Liver (tissue), 9 donors: ENCODE results near the gene SAMD4B. TPM values are rescaled to one million over a fixed set of nuclear protein-coding genes. Genes with fewer than 3 reads are reported as not detected.

Experiments used
- DNase-seq: peaks from one replicate; pipeline ENCODE4 v3.0.0-alpha.2; 2017; ENCODE audit warnings: low spot score
- H3K27ac ChIP-seq, 2 donors: one replicate each; pipeline ENCODE4 v1.7.0; 2013; ENCODE audit warnings: inconsistent platforms in 2 of 2, low read length in 2 of 2, control low read depth in 1 of 2, low read depth in 1 of 2, mild to moderate bottlenecking in 1 of 2
- H3K27me3 ChIP-seq, 4 donors: one replicate each; pipeline versions ENCODE4 v1.6.1 to v1.7.0; 2013; ENCODE audit warnings: low read length in 3 of 4, inconsistent platforms in 1 of 4, mild to moderate bottlenecking in 1 of 4, moderate library complexity in 1 of 4; ENCODE audit not compliant: control insufficient read depth in 4 of 4, insufficient read depth in 4 of 4
- H3K36me3 ChIP-seq, 4 donors: one replicate each; pipeline versions ENCODE4 v1.6.1 to v1.7.0; 2013; ENCODE audit warnings: low read length in 3 of 4, mild to moderate bottlenecking in 3 of 4, low read depth in 1 of 4, moderate library complexity in 1 of 4; ENCODE audit not compliant: control insufficient read depth in 4 of 4, insufficient read depth in 3 of 4
- H3K4me1 ChIP-seq, 4 donors: one replicate each; pipeline versions ENCODE4 v1.6.1 to v1.7.0; 2013; ENCODE audit warnings: low read length in 3 of 4, mild to moderate bottlenecking in 3 of 4, moderate library complexity in 1 of 4; ENCODE audit not compliant: control insufficient read depth in 4 of 4, insufficient read depth in 4 of 4
- H3K4me3 ChIP-seq, 3 donors: one replicate each; pipeline versions ENCODE4 v1.6.1 to v1.7.0; 2013; ENCODE audit warnings: low read length in 3 of 3, control low read depth in 1 of 3, low read depth in 1 of 3, mild to moderate bottlenecking in 1 of 3
- H3K9ac ChIP-seq, 2 donors: one replicate each; pipeline ENCODE4 v1.7.0; 2013; ENCODE audit warnings: low read length in 2 of 2, mild to moderate bottlenecking in 2 of 2, moderate library complexity in 2 of 2, control low read depth in 1 of 2, low read depth in 1 of 2
- H3K9me3 ChIP-seq, 4 donors: one replicate each; pipeline versions ENCODE4 v1.6.1 to v1.7.0; 2013; ENCODE audit warnings: low read length in 3 of 4; ENCODE audit not compliant: control insufficient read depth in 4 of 4
- ATF3 ChIP-seq: IDR thresholded peaks from 2 replicates; pipeline ENCODE4 v1.6.1; 2016; ENCODE audit warnings: antibody characterized with exemption
- CTCF ChIP-seq: fragments of 150-350 bp; IDR thresholded peaks from 2 replicates; pipeline ENCODE4 v1.5.1; 2017; ENCODE audit warnings: improper control_type of control experiment, low read depth, low read length; ENCODE audit not compliant: missing input control
- FOXA1 ChIP-seq: IDR thresholded peaks from 2 replicates; pipeline ENCODE4 v1.6.1; 2016; ENCODE audit warnings: antibody characterized with exemption
- FOXA2 ChIP-seq: IDR thresholded peaks from 2 replicates; pipeline ENCODE4 v1.6.1; 2016; ENCODE audit warnings: antibody characterized with exemption
- GABPA ChIP-seq, 2 donors: IDR thresholded peaks in 1 of 2; conservative IDR thresholded peaks in 1 of 2; 2 replicates each; pipeline ENCODE4 v1.6.1; 2016; ENCODE audit warnings: antibody characterized with exemption in 2 of 2, mild to moderate bottlenecking in 1 of 2, moderate library complexity in 1 of 2
- HNF4A ChIP-seq, 2 donors: conservative IDR thresholded peaks; 2 replicates each; pipeline ENCODE4 v1.6.1; 2016; ENCODE audit warnings: antibody characterized with exemption in 2 of 2, mild to moderate bottlenecking in 2 of 2
- HNF4G ChIP-seq: IDR thresholded peaks from 2 replicates; pipeline ENCODE4 v1.6.1; 2016; ENCODE audit warnings: antibody characterized with exemption
- JUND ChIP-seq, 2 donors: IDR thresholded peaks; 2 replicates each; pipeline ENCODE4 v1.6.1; 2016; ENCODE audit warnings: antibody characterized with exemption in 2 of 2
- MAX ChIP-seq: IDR thresholded peaks from 2 replicates; pipeline ENCODE4 v1.6.1; 2016; ENCODE audit warnings: antibody characterized with exemption
- NR2F2 ChIP-seq: IDR thresholded peaks from 2 replicates; pipeline ENCODE4 v1.6.1; 2016; ENCODE audit warnings: antibody characterized with exemption
- RAD21 ChIP-seq, 2 donors: IDR thresholded peaks; 2 replicates each; pipeline ENCODE4 v1.6.1; 2016; ENCODE audit warnings: antibody characterized with exemption in 2 of 2, mild to moderate bottlenecking in 2 of 2
- SP1 ChIP-seq: IDR thresholded peaks from 2 replicates; pipeline ENCODE4 v1.6.1; 2018; ENCODE audit warnings: antibody characterized with exemption, mild to moderate bottlenecking
- YY1 ChIP-seq: IDR thresholded peaks from 2 replicates; pipeline ENCODE4 v1.6.1; 2016; ENCODE audit warnings: antibody characterized with exemption, mild to moderate bottlenecking
- ZBTB33 ChIP-seq: IDR thresholded peaks from 2 replicates; pipeline ENCODE4 v1.6.1; 2016; ENCODE audit warnings: antibody characterized with exemption
- WGBS: extraction: QIAGEN DNeasy Blood & Tissue Kit; methylation state at CpG from one replicate; pipeline ENCODE4 v1.1.7; 2013; 5-methylcytosine and 5-hydroxymethylcytosine counted together
- polyA plus RNA-seq, 2 donors: library from polyadenylated mRNA; stranded (reverse) in 1 of 2; unstranded in 1 of 2; fragments of 200-250 nt in 1 of 2; fragments of >200 nt in 1 of 2; fragmentation: Nextera tagmentation in 1 of 2; extraction: Ambion mirVana in 1 of 2; gene quantifications; one replicate each; pipeline versions ENCODE4 v1.2.1 to v1.2.3, GENCODE V29; 2013 to 2015
- total RNA-seq, 2 donors: library from RNA; depleted of rRNA; stranded (reverse); fragments of >200 nt; gene quantifications; one replicate each; pipeline ENCODE4 v1.2.3, GENCODE V29; 2014
- donor health status: healthy.
- donor health status: healthy.
- donor health status: healthy.
- donor health status: healthy.
- donor health status: healthy.

SAMD4B gene
- total and polyA plus RNA-seq, 4 donors, result 17.3 to 39.4 (median 30.5) TPM

GRCh38 chr19:39382991-39383828 lies 41.0 kb downstream of the SAMD4B start:
- no peak for TF ChIP-seq FOXA1
- TF ChIP-seq HNF4G, result no peak
- no peak for TF ChIP-seq FOXA2
- H3K27ac ChIP-seq, result no peak overlapping the region
- H3K36me3 ChIP-seq, result peaks cover 14 to 69% (median 43%) of the 10 kb centered on the region in 4 donors
- 95% methylated on average over 18 of the region's 18 CpGs for WGBS
- no peak for DNase-seq
- peaks cover 3 to 6% (median 5%) of the 10 kb centered on the region in 4 donors for H3K4me1 ChIP-seq
- H3K27me3 ChIP-seq, result no peaks in the 10 kb centered on the region
- H3K4me3 ChIP-seq, result no peak overlapping the region
- no peak overlapping the region for H3K9ac ChIP-seq
- H3K9me3 ChIP-seq, result no peaks in the 10 kb centered on the region

GRCh38 chr19:39384839-39385568 lies 42.8 kb downstream of the SAMD4B start:
- Histone ChIP-seq H3K9ac (no peak overlapping the region), H3K27ac (no peak overlapping the region), H3K4me3 (no peak overlapping the region), H3K36me3 (peaks cover 15 to 73% (median 43%) of the 10 kb centered on the region in 4 donors), H3K4me1 (peaks cover 1 to 7% (median 5%) of the 10 kb centered on the region in 4 donors), H3K27me3 (no peaks in the 10 kb centered on the region), H3K9me3 (no peaks in the 10 kb centered on the region)
- TF ChIP-seq SP1 (no peak), ATF3 (no peak), RAD21 (IDR thresholded peaks at IDR 0.05) (no peak), GABPA (IDR thresholded peaks at IDR 0.05 in 1 of 2, conservative IDR thresholded peaks at IDR 0.05 in 1 of 2) (no peak), MAX (no peak), JUND (IDR thresholded peaks at IDR 0.05) (no peak), NR2F2 (no peak), FOXA2 (no peak), ZBTB33 (no peak), YY1 (no peak), CTCF (no peak), HNF4G (no peak), HNF4A (conservative IDR thresholded peaks at IDR 0.05) (no peak)
- WGBS, result 80% methylated on average over 9 of the region's 9 CpGs
- no peak for DNase-seq
